HCT116 (cell line): ENCODE data around the gene ERC2. TPM values are rescaled to one million over a fixed set of nuclear protein-coding genes. Genes with fewer than 3 reads are reported as not detected.

ENCODE experiments used
- ATAC-seq: fragments of 200-7000 bp; cut with Tn5 transposase; 2 replicates; pipeline ENCODE4 v1.9.1; 2020; ENCODE audit warnings: mild to moderate bottlenecking, moderate library complexity
- BruUV-seq: library from RNA; stranded (reverse); fragments of 400-500 nt; replicated peaks from 2 replicates; lab custom pipeline; 2021; lab: Mats Ljungman, UMichigan
- CTCF ChIA-PET: fragments of 300-600 bp; sonication (Branson Sonifier 250); formaldehyde crosslinking; loops from one replicate; lab custom pipeline; 2021; ENCODE audit warnings: antibody characterized with exemption; lab: Charles Lee
- POLR2A ChIA-PET: fragments of 300-600, 350-600 bp; sonication (Branson Sonifier 250); formaldehyde crosslinking; loops from one replicate; lab custom pipeline; 2021; ENCODE audit warnings: antibody characterized with exemption; lab: Charles Lee
- RAD21 ChIA-PET, 2 experiments: fragments of 300-600 bp; sonication (Branson Sonifier 250); formaldehyde crosslinking; loops; one replicate each; lab custom pipeline; 2023; ENCODE audit warnings: low total read pairs in 2 of 2; ENCODE audit not compliant: uncharacterized antibody in 2 of 2, unreplicated experiment in 2 of 2, low non-redundant PET in 1 of 2; lab: Charles Lee
- DNase-seq: peaks from one replicate; pipeline ENCODE4 v3.0.0-alpha.2; 2010; ENCODE audit warnings: low read depth, low spot score
- H2AFZ ChIP-seq: fragments of 200-600 bp; shearing (Covaris generic), sonication (generic); 2 replicates; pipeline ENCODE4 v1.6.1; 2017; ENCODE audit warnings: low read depth, mixed run types, mixed read lengths, antibody characterized with exemption, low read length; ENCODE audit not compliant: poor library complexity, severe bottlenecking
- H3K27ac ChIP-seq: 2 replicates; pipeline ENCODE4 v1.5.1; 2012; ENCODE audit warnings: low read depth, low read length
- H3K27me3 ChIP-seq: fragments of 200-600 bp; sonication (generic); 2 replicates; pipeline ENCODE4 v1.6.1; 2016; ENCODE audit warnings: mixed run types, low read length, mixed read lengths; ENCODE audit not compliant: insufficient read depth
- H3K36me3 ChIP-seq, 2 experiments: fragments of 200-500 bp in 1 of 2; fragments of 200-600 bp in 1 of 2; sonication (Bioruptor generic) in 1 of 2; sonication (generic) in 1 of 2; 2 replicates each; pipeline versions ENCODE4 v1.5.1 to v1.6.1; 2014 to 2016; ENCODE audit warnings: low read length in 2 of 2, inconsistent platforms in 1 of 2, mixed read lengths in 1 of 2, mixed run types in 1 of 2; ENCODE audit not compliant: insufficient read depth in 2 of 2, control insufficient read depth in 1 of 2
- H3K4me1 ChIP-seq, 2 experiments: fragments of 200-600 bp in 1 of 2; sonication (generic) in 1 of 2; 2 replicates each; pipeline versions ENCODE4 v1.5.1 to v1.6.1; 2012 to 2017; ENCODE audit warnings: low read length in 2 of 2, inconsistent platforms in 1 of 2, mild to moderate bottlenecking in 1 of 2, mixed read lengths in 1 of 2, mixed run types in 1 of 2, moderate library complexity in 1 of 2; ENCODE audit not compliant: insufficient read depth in 2 of 2, control insufficient read depth in 1 of 2
- H3K4me2 ChIP-seq: fragments of 200-600 bp; sonication (generic); 2 replicates; pipeline ENCODE4 v1.6.1; 2017; ENCODE audit warnings: mixed run types, low read length, mixed read lengths
- H3K4me3 ChIP-seq, 2 experiments: fragments of 200-600 bp in 1 of 2; sonication (generic) in 1 of 2; replicated peaks in 1 of 2; 2 replicates each; pipeline ENCODE4 v1.5.1; 2011 to 2016; ENCODE audit warnings: low read length in 2 of 2, control low read depth in 1 of 2, low read depth in 1 of 2, mild to moderate bottlenecking in 1 of 2, mixed read lengths in 1 of 2, mixed run types in 1 of 2
- H3K79me2 ChIP-seq: fragments of 200-600 bp; sonication (generic); 2 replicates; pipeline ENCODE4 v1.6.1; 2017; ENCODE audit warnings: mild to moderate bottlenecking, mixed run types, low read length, moderate library complexity, mixed read lengths; ENCODE audit not compliant: insufficient read depth
- H3K9ac ChIP-seq: fragments of 200-600 bp; sonication (generic); 2 replicates; pipeline ENCODE4 v1.6.1; 2016; ENCODE audit warnings: low read length, mixed read lengths
- H3K9me2 ChIP-seq: fragments of 200-600 bp; sonication (generic), shearing (Covaris generic); 2 replicates; pipeline ENCODE4 v1.6.1; 2017; ENCODE audit warnings: mixed run types, mild to moderate bottlenecking, moderate library complexity; ENCODE audit not compliant: insufficient read depth
- H3K9me3 ChIP-seq, 2 experiments: fragments of 200-500 bp in 1 of 2; fragments of 200-600 bp in 1 of 2; sonication (Bioruptor generic) in 1 of 2; sonication (generic) in 1 of 2; 2 replicates each; pipeline ENCODE4 v1.6.1; 2014 to 2017; ENCODE audit warnings: low read length in 2 of 2, mixed read lengths in 2 of 2, inconsistent platforms in 1 of 2, low read depth in 1 of 2, mild to moderate bottlenecking in 1 of 2, mixed run types in 1 of 2, moderate library complexity in 1 of 2; ENCODE audit not compliant: control insufficient read depth in 1 of 2, insufficient read depth in 1 of 2
- H4K20me1 ChIP-seq: fragments of 200-600 bp; sonication (generic), shearing (Covaris generic); 2 replicates; pipeline ENCODE4 v1.6.1; 2017; ENCODE audit warnings: mixed run types, mild to moderate bottlenecking, moderate library complexity; ENCODE audit not compliant: insufficient read depth
- ATF3 ChIP-seq: IDR thresholded peaks from 2 replicates; pipeline ENCODE4 v1.6.1; 2012
- CBX3 ChIP-seq: IDR thresholded peaks from 2 replicates; pipeline ENCODE4 v1.6.1; 2012; ENCODE audit warnings: low read depth
- CEBPB ChIP-seq: IDR thresholded peaks from 2 replicates; pipeline ENCODE4 v1.6.1; 2012; ENCODE audit warnings: low read depth
- EGR1 ChIP-seq: IDR thresholded peaks from 2 replicates; pipeline ENCODE4 v1.6.1; 2012; ENCODE audit warnings: low read depth
- ELF1 ChIP-seq: IDR thresholded peaks from 2 replicates; pipeline ENCODE4 v1.6.1; 2012; ENCODE audit warnings: low read depth, borderline replicate concordance
- FOSL1 ChIP-seq: IDR thresholded peaks from 2 replicates; pipeline ENCODE4 v1.6.1; 2012; ENCODE audit warnings: low read depth
- RAD21 ChIP-seq: IDR thresholded peaks from 2 replicates; pipeline ENCODE4 v1.6.1; 2012; ENCODE audit warnings: low read depth, mild to moderate bottlenecking
- REST ChIP-seq: IDR thresholded peaks from 2 replicates; pipeline ENCODE4 v1.6.1; 2012; ENCODE audit warnings: low read depth
- SIN3A ChIP-seq: IDR thresholded peaks from 2 replicates; pipeline ENCODE4 v1.6.1; 2012; ENCODE audit warnings: low read depth
- SP1 ChIP-seq: IDR thresholded peaks from 2 replicates; pipeline ENCODE4 v1.6.1; 2012; ENCODE audit warnings: low read depth
- SRF ChIP-seq: IDR thresholded peaks from 2 replicates; pipeline ENCODE4 v1.6.1; 2012; ENCODE audit warnings: low read depth
- YY1 ChIP-seq: IDR thresholded peaks from 2 replicates; pipeline ENCODE4 v1.6.1; 2011; ENCODE audit warnings: low read length, low read depth, moderate library complexity, mild to moderate bottlenecking; ENCODE audit not compliant: insufficient replicate concordance; ENCODE audit errors: extremely low read depth
- ZFX ChIP-seq: fragments of 450-650 bp; IDR thresholded peaks from 2 replicates; pipeline ENCODE4 v1.6.1; 2017
- ZNF274 ChIP-seq: fragments of 200-500 bp; sonication (Bioruptor generic); IDR thresholded peaks from 2 replicates; pipeline ENCODE4 v1.6.1; 2014; ENCODE audit warnings: mild to moderate bottlenecking, low read depth, low read length, inconsistent platforms
- intact Hi-C: fragments of 100-400 bp; cut with micrococcal nuclease; formaldehyde crosslinking; loops from 2 replicates; pipeline ENCODE4 v1.10.0; 2022
- total RNA-seq: library from RNA; stranded (reverse); gene quantifications from one replicate; pipeline ENCODE4 v1.2.1, GENCODE V29; 2021; ENCODE audit not compliant: unreplicated experiment
- TF ChIP-seq, protein P1 (sequence below): IDR thresholded peaks from 2 replicates; pipeline ENCODE4 v1.6.1; 2012
- TF ChIP-seq, protein P2 (sequence below): IDR thresholded peaks from 2 replicates; pipeline ENCODE4 v1.6.1; 2011; ENCODE audit warnings: mild to moderate bottlenecking, low read length, moderate library complexity; ENCODE audit not compliant: insufficient replicate concordance; ENCODE audit errors: extremely low read depth
- TF ChIP-seq, protein P3 (sequence below), 3 experiments: fragments of 200-600 bp in 1 of 3; sonication (generic) in 1 of 3; IDR thresholded peaks in 2 of 3; conservative IDR thresholded peaks in 1 of 3; 2 replicates each; pipeline ENCODE4 v1.5.1; 2012 to 2017; ENCODE audit warnings: low read depth in 2 of 3, low read length in 2 of 3, antibody characterized with exemption in 1 of 3, borderline replicate concordance in 1 of 3, control low read depth in 1 of 3, mild to moderate bottlenecking in 1 of 3, mixed read lengths in 1 of 3, mixed run types in 1 of 3, moderate library complexity in 1 of 3; ENCODE audit not compliant: insufficient read depth in 1 of 3

The ERC2 gene
- total RNA-seq, 1 experiment from 2014 or later: not detected

DNA sequence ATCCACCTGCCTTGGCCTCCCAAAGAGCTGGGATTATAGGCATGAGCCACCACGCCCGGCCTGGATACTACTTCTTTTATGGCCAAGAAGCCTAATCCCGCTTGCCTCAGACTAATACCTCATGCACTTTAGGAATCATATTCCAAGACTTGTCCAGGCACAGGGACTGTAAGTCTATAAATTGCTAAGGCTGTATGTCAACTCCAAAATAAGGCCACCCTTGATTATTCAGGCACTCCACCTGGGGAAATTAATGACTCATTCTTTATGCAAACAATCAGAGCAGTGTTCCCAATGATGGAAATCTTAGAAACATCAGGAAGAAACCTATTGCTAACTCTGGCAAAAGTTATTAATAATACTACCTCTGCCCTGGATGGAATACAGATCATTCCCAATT, 98.4 kb downstream of the ERC2 start:
- ChIA-PET RAD21 (no interaction called here), CTCF (no interaction called here), POLR2A (no interaction called here)
- Histone ChIP-seq H3K36me3 (no peaks in the 10 kb centered on the region), H3K79me2 (no peaks in the 10 kb centered on the region), H4K20me1 (no peaks in the 10 kb centered on the region), H3K4me3 (no peak overlapping the region), H3K9ac (no peak overlapping the region), H3K9me2 (no peaks in the 10 kb centered on the region), H3K27me3 (peaks cover 37% of the 10 kb centered on the region), H2AFZ (no peak overlapping the region), H3K9me3 (no peaks in the 10 kb centered on the region), H3K4me1 (no peaks in the 10 kb centered on the region), H3K4me2 (no peak overlapping the region), H3K27ac (no peak overlapping the region)
- TF ChIP-seq ZNF274: no peak
- TF ChIP-seq YY1: no peak
- TF ChIP-seq, protein P1, sequence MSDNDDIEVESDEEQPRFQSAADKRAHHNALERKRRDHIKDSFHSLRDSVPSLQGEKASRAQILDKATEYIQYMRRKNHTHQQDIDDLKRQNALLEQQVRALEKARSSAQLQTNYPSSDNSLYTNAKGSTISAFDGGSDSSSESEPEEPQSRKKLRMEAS: no peak
- no peak for TF ChIP-seq CEBPB
- TF ChIP-seq ZFX: no peak
- TF ChIP-seq RAD21: no peak
- TF ChIP-seq REST: no peak
- no peak for TF ChIP-seq SRF
- no peak for TF ChIP-seq SIN3A
- TF ChIP-seq, protein P2, sequence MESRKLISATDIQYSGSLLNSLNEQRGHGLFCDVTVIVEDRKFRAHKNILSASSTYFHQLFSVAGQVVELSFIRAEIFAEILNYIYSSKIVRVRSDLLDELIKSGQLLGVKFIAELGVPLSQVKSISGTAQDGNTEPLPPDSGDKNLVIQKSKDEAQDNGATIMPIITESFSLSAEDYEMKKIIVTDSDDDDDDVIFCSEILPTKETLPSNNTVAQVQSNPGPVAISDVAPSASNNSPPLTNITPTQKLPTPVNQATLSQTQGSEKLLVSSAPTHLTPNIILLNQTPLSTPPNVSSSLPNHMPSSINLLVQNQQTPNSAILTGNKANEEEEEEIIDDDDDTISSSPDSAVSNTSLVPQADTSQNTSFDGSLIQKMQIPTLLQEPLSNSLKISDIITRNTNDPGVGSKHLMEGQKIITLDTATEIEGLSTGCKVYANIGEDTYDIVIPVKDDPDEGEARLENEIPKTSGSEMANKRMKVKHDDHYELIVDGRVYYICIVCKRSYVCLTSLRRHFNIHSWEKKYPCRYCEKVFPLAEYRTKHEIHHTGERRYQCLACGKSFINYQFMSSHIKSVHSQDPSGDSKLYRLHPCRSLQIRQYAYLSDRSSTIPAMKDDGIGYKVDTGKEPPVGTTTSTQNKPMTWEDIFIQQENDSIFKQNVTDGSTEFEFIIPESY: no peak
- no peak for TF ChIP-seq SP1
- no peak for TF ChIP-seq CBX3
- TF ChIP-seq ELF1: no peak
- TF ChIP-seq, protein P3, sequence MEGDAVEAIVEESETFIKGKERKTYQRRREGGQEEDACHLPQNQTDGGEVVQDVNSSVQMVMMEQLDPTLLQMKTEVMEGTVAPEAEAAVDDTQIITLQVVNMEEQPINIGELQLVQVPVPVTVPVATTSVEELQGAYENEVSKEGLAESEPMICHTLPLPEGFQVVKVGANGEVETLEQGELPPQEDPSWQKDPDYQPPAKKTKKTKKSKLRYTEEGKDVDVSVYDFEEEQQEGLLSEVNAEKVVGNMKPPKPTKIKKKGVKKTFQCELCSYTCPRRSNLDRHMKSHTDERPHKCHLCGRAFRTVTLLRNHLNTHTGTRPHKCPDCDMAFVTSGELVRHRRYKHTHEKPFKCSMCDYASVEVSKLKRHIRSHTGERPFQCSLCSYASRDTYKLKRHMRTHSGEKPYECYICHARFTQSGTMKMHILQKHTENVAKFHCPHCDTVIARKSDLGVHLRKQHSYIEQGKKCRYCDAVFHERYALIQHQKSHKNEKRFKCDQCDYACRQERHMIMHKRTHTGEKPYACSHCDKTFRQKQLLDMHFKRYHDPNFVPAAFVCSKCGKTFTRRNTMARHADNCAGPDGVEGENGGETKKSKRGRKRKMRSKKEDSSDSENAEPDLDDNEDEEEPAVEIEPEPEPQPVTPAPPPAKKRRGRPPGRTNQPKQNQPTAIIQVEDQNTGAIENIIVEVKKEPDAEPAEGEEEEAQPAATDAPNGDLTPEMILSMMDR (IDR thresholded peaks at IDR 0.05 in 2 of 3, conservative IDR thresholded peaks at IDR 0.05 in 1 of 3; ENCODE audit: borderline replicate concordance in 1 of 3, insufficient read depth in 1 of 3, low read depth in 2 of 3, low read length in 2 of 3): no peak
- TF ChIP-seq ATF3: no peak
- no peak for TF ChIP-seq EGR1
- TF ChIP-seq FOSL1: no peak
- no TSS peak for BruUV-seq
- no peak for ATAC-seq
- intact Hi-C loops: no loop called here
- DNase-seq: no peak
